Measurements from ENCODE around the gene GAP43. TPM values are rescaled to one million over a fixed set of nuclear protein-coding genes. Genes with fewer than 3 reads are reported as not detected.

GAP43 gene
- total RNA-seq, 2 experiments from 2014 or later: not detected

DNA sequence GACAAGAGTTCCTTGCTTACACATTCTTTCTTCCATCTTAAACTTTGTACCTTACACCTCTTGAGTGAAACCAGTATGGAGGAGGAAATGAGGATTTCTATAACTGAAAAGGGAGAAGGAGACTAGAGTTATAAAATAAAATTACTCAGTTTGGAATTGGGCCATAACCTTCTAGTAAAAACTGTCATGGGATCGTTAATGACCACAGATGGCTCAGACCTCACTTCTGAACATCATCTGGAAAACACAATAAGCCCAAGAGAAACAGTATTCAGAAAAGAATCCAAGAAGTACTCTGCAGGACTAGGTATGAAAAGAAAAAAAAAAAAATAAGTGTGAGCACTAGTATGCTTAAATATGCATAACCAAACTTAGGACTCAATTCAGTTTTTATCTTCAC, 12.1 kb downstream of the GAP43 start:
- Mint-ChIP-seq H3K27me3 (peaks cover 18% of the 10 kb centered on the region), H3K4me3 (no peak overlapping the region), H3K9me3 (peaks cover 6% of the 10 kb centered on the region), H3K4me1 (peaks cover 3% of the 10 kb centered on the region), H3K36me3 (peaks cover 3% of the 10 kb centered on the region), H3K27ac (no peak overlapping the region)
- DNase-seq (no peak), ATAC-seq (ENCODE audit: low read depth) (no peak)
- POLR2A ChIA-PET: no interaction called here

DNA sequence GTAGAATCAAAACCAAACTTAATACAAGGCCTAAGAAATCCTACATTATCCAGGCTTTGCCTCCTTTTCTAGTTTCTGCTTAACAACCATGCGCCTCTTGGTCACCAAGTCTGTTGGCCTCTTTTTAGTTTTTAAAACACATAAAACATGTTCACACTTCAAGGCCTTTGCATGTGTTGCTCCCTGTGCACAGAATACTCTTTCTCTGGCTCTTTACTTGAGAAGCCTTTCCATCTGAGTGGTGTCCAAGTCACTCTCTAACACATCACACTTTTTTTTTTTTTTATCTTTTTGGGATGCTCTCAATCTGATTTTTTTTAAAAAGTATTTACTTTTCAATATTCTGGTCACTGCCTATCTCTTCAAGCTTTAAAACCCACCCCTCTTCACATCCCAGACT, 14.9 kb downstream of the GAP43 start:
- Mint-ChIP-seq H3K4me3 (no peak overlapping the region), H3K27ac (no peak overlapping the region)
- ATAC-seq (ENCODE audit: low read depth): no peak

DNA sequence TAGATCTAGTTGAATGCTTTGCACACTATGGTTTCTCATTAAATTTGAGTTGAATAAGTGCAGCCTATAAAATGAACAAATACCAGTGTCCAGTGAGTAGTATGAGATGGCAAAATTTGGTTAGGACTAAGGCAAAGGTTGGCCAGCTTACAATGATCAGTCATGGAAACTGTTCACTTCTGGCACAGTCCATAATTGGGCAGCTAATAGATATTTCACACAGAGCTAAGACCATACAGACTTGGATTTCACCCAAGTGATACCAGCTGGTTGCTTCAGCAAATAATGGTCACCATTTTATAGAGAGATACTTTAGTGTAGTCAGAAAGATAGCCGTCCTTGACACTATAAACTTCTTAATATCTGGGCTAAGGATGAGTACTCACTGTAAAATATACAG, 15.7 kb downstream of the GAP43 start:
- Mint-ChIP-seq H3K4me3 (no peak overlapping the region), H3K27ac (no peak overlapping the region), H3K4me1 (peaks cover 3% of the 10 kb centered on the region), H3K9me3 (peaks cover 6% of the 10 kb centered on the region), H3K36me3 (peaks cover 3% of the 10 kb centered on the region), H3K27me3 (peaks cover 12% of the 10 kb centered on the region)
- POLR2A ChIA-PET: no interaction called here
- DNase-seq: no peak
- ATAC-seq (ENCODE audit: low read depth): no peak

More for the DNA sequence above, 14.9 kb downstream of the GAP43 start:
- Mint-ChIP-seq H3K27me3 (peaks cover 8% of the 10 kb centered on the region), H3K4me1 (peaks cover 3% of the 10 kb centered on the region), H3K9me3 (peaks cover 6% of the 10 kb centered on the region), H3K36me3 (peaks cover 3% of the 10 kb centered on the region)
- DNase-seq: no peak
- POLR2A ChIA-PET: no interaction called here

DNA sequence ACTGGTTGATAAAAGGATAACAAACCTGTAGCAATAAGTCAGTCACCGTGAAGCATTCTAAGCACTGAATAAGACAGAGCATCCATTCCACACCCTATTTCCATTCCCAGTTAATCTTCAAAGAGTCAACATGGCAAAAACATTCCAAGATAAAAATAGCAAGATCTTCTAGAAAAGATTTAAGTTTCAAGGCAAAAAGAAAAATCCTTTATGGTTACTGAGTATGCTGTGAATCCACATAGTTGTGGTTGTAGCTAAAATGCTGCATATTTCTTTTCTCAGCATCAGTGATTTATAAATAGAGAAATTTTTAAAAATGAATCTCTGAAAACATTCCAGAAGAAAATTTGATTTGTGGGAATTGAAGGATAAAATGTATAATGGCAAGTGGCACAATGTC, 21.1 kb downstream of the GAP43 start:
- ATAC-seq (ENCODE audit: low read depth) (no peak), DNase-seq (no peak)
- no peaks in the 10 kb centered on the region for H3K36me3 Mint-ChIP-seq
- H3K4me1 Mint-ChIP-seq: peaks cover 2% of the 10 kb centered on the region
- no peak overlapping the region for H3K27ac Mint-ChIP-seq
- H3K4me3 Mint-ChIP-seq: no peak overlapping the region
- POLR2A ChIA-PET: no interaction called here
- no peaks in the 10 kb centered on the region for H3K9me3 Mint-ChIP-seq
- H3K27me3 Mint-ChIP-seq: peaks cover 29% of the 10 kb centered on the region

DNA sequence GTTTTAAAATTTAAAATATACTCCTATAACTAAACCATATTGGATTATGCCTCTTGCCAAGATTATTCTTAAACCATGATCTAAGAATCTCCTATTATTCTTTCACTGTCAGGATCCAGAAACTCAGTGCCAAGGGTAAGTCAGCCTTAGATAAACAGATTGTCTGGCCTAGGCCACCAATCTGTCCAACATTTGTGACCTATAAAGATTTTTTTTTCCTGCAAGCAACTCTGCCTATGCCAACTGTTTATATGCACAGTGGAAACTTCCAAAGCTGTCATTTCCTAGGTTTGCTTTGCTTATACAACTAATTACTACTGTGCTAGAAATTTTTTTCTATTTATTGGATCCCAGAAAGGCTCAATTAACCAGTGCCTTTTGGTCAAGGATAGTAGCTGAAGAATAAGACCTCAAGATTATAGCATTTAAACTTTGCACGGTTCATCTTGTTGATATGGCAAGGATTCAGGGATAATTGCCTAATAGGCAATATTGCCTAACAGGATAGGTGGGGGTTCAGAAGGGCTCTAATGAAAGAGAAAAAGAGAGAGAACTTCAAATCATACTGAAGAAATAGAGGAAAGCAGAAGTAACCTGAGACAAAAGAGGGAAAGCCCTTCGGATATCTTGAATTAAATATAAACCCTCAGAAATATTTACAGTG, 22.8 kb downstream of the GAP43 start:
- no peak for ATAC-seq (ENCODE audit: low read depth)
- H3K36me3 Mint-ChIP-seq: no peaks in the 10 kb centered on the region
- H3K27ac Mint-ChIP-seq: no peak overlapping the region
- H3K27me3 Mint-ChIP-seq: peaks cover 28% of the 10 kb centered on the region
- DNase-seq: no peak
- POLR2A ChIA-PET: no interaction called here
- H3K4me1 Mint-ChIP-seq: peaks cover 6% of the 10 kb centered on the region
- no peaks in the 10 kb centered on the region for H3K9me3 Mint-ChIP-seq
- H3K4me3 Mint-ChIP-seq: no peak overlapping the region

DNA sequence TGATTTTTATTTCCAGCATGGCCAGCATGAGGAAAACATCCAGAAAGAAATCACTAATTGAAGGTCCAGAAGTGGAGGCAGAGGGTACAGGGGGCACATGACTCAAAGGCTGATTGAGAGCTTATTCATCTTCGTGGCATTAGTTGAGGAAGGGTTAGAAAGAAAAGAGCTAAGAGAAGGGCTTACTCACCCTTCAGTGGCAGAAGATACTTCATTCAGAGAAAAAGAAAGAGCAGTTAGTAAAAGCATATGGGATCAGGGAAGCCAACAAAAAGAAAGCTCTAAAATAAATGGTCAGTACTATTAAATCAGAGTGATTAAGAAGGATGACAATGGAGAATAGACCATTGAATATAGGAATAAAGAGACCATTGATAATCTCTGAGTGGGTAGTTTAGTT, 25.2 kb downstream of the GAP43 start:
- no peak for ATAC-seq (ENCODE audit: low read depth)
- H3K9me3 Mint-ChIP-seq: no peaks in the 10 kb centered on the region
- no peak for DNase-seq
- POLR2A ChIA-PET: no interaction called here
- H3K27ac Mint-ChIP-seq: no peak overlapping the region
- H3K27me3 Mint-ChIP-seq: peaks cover 23% of the 10 kb centered on the region
- H3K4me3 Mint-ChIP-seq: no peak overlapping the region
- H3K4me1 Mint-ChIP-seq: peaks cover 6% of the 10 kb centered on the region
- no peaks in the 10 kb centered on the region for H3K36me3 Mint-ChIP-seq

DNA sequence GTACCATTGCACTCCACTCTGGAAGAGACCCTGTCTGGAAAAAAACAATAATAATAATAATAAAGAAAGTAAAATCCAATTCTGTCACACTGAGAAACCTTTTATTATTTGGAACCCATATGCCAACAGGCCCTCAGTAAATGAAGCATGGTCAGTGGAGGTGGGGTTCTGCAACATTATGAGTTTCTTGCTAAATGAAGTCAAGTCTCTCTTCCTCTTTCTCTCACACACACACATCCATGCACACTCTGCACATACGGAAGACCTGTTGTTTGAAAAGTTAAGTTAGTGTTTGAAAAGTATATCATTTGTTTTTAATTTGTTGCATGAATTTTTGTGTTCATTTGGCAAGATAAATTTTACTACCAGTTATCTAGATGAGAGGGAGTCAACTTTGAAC, 27.8 kb downstream of the GAP43 start:
- H3K27ac Mint-ChIP-seq: no peak overlapping the region
- no peaks in the 10 kb centered on the region for H3K36me3 Mint-ChIP-seq

DNA sequence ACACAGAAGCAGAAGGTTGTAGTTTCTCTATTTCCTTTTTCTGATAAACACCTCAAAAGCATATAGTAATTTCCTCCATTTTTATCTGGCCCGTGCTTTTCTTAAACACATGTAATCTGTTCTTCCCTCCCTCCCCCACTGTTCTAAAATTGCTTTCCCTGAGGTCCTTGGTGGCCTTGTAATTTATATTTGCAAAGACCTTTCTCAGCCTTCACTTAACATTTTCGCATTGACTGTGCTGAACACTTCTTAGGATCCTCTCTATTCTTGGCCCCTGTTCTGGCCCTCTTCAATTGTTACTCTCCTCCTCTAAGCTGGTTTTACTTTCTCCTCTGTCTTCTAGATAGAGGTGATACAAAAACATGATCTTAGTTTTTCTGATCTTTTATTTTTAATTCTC, 28.3 kb downstream of the GAP43 start:
- H3K36me3 Mint-ChIP-seq: no peaks in the 10 kb centered on the region
- no peak overlapping the region for H3K27ac Mint-ChIP-seq
- H3K9me3 Mint-ChIP-seq: no peaks in the 10 kb centered on the region
- no peak overlapping the region for H3K4me3 Mint-ChIP-seq
- POLR2A ChIA-PET: no interaction called here
- ATAC-seq (ENCODE audit: low read depth): no peak
- peaks cover 9% of the 10 kb centered on the region for H3K4me1 Mint-ChIP-seq
- H3K27me3 Mint-ChIP-seq: peaks cover 14% of the 10 kb centered on the region
- no peak for DNase-seq

More for the DNA sequence above, 27.8 kb downstream of the GAP43 start:
- no peak for ATAC-seq (ENCODE audit: low read depth)
- Mint-ChIP-seq H3K9me3 (no peaks in the 10 kb centered on the region), H3K27me3 (peaks cover 16% of the 10 kb centered on the region), H3K4me1 (peaks cover 9% of the 10 kb centered on the region), H3K4me3 (no peak overlapping the region)
- POLR2A ChIA-PET: no interaction called here
- DNase-seq: no peak

DNA sequence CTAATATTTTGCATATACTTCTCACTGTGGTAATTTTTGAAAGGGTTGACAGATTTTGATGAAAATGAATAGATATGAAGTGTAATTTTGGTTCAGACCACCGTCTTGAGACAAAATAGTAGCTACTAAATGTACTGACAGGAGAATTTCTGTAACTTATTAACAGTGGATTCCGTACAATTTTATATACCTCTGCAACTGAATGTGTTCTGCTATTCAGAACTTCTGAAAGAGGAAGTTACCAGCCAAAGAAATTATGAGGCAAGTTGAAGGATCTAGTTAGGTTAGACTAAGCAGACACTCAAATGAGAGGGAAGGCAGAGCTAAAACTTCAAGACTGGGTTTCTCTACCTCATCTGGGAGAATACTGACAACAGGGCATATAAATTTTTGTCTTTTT, 29.4 kb downstream of the GAP43 start:
- POLR2A ChIA-PET: no interaction called here
- Mint-ChIP-seq H3K4me3 (no peak overlapping the region), H3K9me3 (no peaks in the 10 kb centered on the region), H3K27ac (no peak overlapping the region), H3K27me3 (peaks cover 14% of the 10 kb centered on the region), H3K36me3 (no peaks in the 10 kb centered on the region), H3K4me1 (peaks cover 16% of the 10 kb centered on the region)
- no peak for ATAC-seq (ENCODE audit: low read depth)
- DNase-seq: no peak

DNA sequence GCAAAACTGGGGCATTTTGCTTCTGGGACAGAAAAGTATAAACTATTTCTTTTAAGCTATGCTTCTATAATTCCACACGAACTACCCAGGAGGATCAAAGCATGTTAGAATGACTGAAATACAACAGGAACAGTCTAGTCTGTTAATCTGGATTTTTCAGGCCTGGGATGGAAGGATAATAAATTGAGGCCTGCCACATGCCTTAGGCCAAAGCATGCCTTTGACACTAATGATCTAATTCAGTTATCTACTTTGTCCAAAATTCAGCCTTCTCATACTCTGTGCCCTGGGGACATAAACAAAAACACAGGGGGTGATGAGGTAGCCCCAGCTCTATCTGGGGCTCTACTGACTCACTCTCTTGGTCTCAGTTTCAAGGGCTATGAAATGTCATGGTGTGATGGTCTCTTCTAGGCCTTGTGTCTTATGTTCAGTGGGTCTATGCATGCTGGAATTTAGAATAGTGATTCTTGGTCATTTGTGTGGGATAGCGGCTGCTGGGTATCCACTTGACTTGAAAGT, 32.5 kb downstream of the GAP43 start:
- Mint-ChIP-seq H3K4me1 (peaks cover 28% of the 10 kb centered on the region), H3K9me3 (no peaks in the 10 kb centered on the region), H3K36me3 (peaks cover 3% of the 10 kb centered on the region), H3K27me3 (no peaks in the 10 kb centered on the region), H3K4me3 (no peak overlapping the region), H3K27ac (peak overlapping the region; percentile 59)
- ATAC-seq (ENCODE audit: low read depth) (no peak), DNase-seq (no peak)
- POLR2A ChIA-PET: interaction anchor here (0.5 kb wide), 1 partner anchor 510 kb away, joined by 3 read pairs; no protein-coding TSS in a partner anchor

DNA sequence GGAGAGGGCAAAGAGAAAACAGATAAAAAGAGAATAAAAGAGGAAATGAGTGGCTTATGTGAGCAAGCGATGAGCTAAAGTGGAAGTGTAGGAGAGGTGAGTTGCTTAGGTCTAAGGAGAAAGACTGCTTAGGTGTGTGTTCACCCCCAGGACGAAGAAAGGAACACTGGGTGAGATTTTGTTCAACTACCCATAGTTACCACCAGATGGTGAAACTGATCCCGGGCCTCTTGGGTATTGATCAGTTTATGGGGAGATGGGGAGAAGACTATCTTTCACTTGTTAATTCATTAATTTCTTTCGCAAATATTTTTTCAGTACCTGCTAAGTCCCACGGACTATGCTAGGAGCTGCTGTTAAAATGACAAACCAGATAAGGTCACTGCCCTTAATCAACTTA, 33.9 kb downstream of the GAP43 start:
- Mint-ChIP-seq H3K4me1 (peaks cover 28% of the 10 kb centered on the region), H3K27me3 (no peaks in the 10 kb centered on the region), H3K27ac (peak overlapping the region; percentile 49), H3K36me3 (peaks cover 3% of the 10 kb centered on the region), H3K4me3 (peak overlapping the region; percentile 62), H3K9me3 (no peaks in the 10 kb centered on the region)
- POLR2A ChIA-PET: interaction anchor here (0.9 kb wide), 1 partner anchor 127 kb away, joined by 3 read pairs; no protein-coding TSS in a partner anchor
- ATAC-seq (ENCODE audit: low read depth) (no peak), DNase-seq (no peak)

DNA sequence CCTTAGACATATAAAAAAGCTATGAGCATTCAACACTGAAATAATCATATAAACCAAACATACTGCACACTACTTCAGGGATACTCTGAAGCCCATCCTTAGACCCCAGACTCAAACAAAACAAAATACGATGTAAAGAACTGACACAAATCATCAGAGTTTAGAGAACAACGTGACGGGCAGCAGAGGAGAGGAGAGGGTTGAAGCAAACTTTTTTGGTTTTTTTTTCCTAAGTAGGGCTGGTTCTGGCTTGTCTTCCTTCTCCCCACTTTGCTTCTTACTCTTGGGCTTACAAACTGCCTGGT, 34.7 kb downstream of the GAP43 start:
- DNase-seq (no peak), ATAC-seq (ENCODE audit: low read depth) (no peak)
- Mint-ChIP-seq H3K4me3 (peak overlapping the region; percentile 97), H3K36me3 (peaks cover 3% of the 10 kb centered on the region), H3K4me1 (peaks cover 28% of the 10 kb centered on the region), H3K9me3 (no peaks in the 10 kb centered on the region), H3K27ac (peak overlapping the region; percentile 100), H3K27me3 (no peaks in the 10 kb centered on the region)
- POLR2A ChIA-PET: interaction anchor here (0.9 kb wide), 1 partner anchor 126 kb away, joined by 3 read pairs; no protein-coding TSS in a partner anchor

DNA sequence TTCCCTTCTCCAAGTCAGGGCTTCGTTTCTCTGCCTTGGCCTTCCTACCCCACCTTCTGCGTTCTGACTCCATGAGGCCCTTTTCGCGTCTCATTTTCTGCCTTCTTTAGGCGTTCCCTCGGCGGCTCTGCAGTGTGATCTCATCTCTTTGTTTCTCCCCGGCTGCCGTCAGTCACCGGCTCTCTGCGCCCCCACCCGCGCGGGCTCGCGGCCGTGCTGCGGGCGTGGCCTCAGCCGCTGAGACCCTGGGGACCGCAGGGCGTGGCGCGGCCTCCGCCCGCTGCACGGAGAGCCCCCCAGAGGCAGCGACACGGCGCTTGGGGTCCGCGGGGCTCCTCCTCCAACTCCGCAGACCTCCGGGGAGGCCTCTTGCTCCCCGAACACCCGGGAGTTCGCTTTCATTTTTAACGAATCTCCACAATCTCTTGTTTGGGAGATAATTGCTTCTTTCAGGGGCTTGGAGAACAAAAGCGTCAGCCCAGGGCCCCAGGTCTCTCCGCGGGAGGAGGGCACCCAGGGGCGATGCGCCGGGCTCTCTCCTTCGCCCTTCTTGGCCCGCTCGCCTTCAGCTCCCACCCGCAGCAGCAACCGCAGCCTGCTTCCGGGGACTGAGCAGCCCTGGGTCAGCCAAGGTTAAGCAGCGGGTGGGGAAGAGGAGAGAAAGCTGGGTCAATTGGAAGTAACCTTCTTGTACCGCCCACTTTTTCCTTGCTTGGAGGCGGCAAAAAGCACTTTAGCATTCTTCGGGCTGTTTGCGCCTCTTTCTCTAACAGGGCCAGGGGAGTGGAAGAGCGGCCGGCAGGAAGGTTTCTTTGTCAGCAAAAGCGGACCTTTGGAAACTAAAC, 35.2 kb downstream of the GAP43 start:
- H3K27me3 Mint-ChIP-seq: no peaks in the 10 kb centered on the region
- H3K36me3 Mint-ChIP-seq: peaks cover 3% of the 10 kb centered on the region
- H3K9me3 Mint-ChIP-seq: no peaks in the 10 kb centered on the region
- peak overlapping the region; percentile 97 for H3K4me3 Mint-ChIP-seq
- H3K4me1 Mint-ChIP-seq: peaks cover 28% of the 10 kb centered on the region
- H3K27ac Mint-ChIP-seq: peak overlapping the region; percentile 100
- ATAC-seq (ENCODE audit: low read depth): peak; percentile 90
- POLR2A ChIA-PET: interaction anchor here (0.9 to 1.1 kb wide), 4 partner anchors 11 to 512 kb away, joined by 3 to 5 read pairs (median 4); no protein-coding TSS in a partner anchor
- DNase-seq: peak; percentile 84

Data from activated naive CD8-positive, alpha-beta T cell treated with anti-CD3 and anti-CD28 coated beads, Interleukin-2, amount 10 ng/mL, durations not matched to agents 7 days and 5 days (primary cell).